WI38 (cell line): ENCODE data around the gene LARP4B.

Experiments
- H3K4me3 ChIP-seq: 2 replicates; pipeline ENCODE4 v1.5.1; 2011; ENCODE audit warnings: low read depth, mild to moderate bottlenecking, control low read depth, low read length
- CTCF ChIP-seq: IDR thresholded peaks from 2 replicates; pipeline ENCODE4 v1.5.1; 2012; ENCODE audit warnings: low read depth, mild to moderate bottlenecking, control low read depth, low read length

LARP4B gene

GRCh38 chr10:855671-856070 lies 75.8 kb downstream of the LARP4B start:
- H3K4me3 ChIP-seq = no peak overlapping the region
- TF ChIP-seq CTCF = no peak

GRCh38 chr10:855079-855478 lies 76.4 kb downstream of the LARP4B start:
- H3K4me3 ChIP-seq = no peak overlapping the region
- no peak for TF ChIP-seq CTCF

GRCh38 chr10:853017-853416 lies 78.5 kb downstream of the LARP4B start:
- H3K4me3 ChIP-seq = no peak overlapping the region
- no peak for TF ChIP-seq CTCF

GRCh38 chr10:852386-852785 lies 79.1 kb downstream of the LARP4B start:
- no peak overlapping the region for H3K4me3 ChIP-seq
- no peak for TF ChIP-seq CTCF

GRCh38 chr10:851901-852300 lies 79.6 kb downstream of the LARP4B start:
- no peak overlapping the region for H3K4me3 ChIP-seq

GRCh38 chr10:850093-850492 lies 81.4 kb downstream of the LARP4B start:
- TF ChIP-seq CTCF = no peak
- H3K4me3 ChIP-seq = no peak overlapping the region

More at GRCh38 chr10:851901-852300, 79.6 kb downstream of the LARP4B start:
- TF ChIP-seq CTCF = no peak

- no peak overlapping the region for H3K4me3 ChIP-seq
- TF ChIP-seq CTCF = no peak
Observed at GRCh38 chr10:847868-848267, 83.6 kb downstream of the LARP4B start.
